HG02970 (cell line): ENCODE results near the gene AGO3.
A peak's percentile ranks its signal among the peaks of the same experiment; 100 is the strongest.
"Not testable (repeated sequence)": the region's sequence is repeated elsewhere in the genome, so short reads cannot be mapped to it uniquely, and the experiment has no call there.

Source experiments
- ATAC-seq: cut with Tn5 transposase; IDR thresholded peaks from one replicate; pipeline ENCODE4 v1.9.1; 2021; ENCODE audit warnings: mild to moderate bottlenecking, moderate library complexity, moderate number of reproducible peaks; ENCODE audit not compliant: unreplicated experiment, low FRiP score

Gene AGO3

DNA sequence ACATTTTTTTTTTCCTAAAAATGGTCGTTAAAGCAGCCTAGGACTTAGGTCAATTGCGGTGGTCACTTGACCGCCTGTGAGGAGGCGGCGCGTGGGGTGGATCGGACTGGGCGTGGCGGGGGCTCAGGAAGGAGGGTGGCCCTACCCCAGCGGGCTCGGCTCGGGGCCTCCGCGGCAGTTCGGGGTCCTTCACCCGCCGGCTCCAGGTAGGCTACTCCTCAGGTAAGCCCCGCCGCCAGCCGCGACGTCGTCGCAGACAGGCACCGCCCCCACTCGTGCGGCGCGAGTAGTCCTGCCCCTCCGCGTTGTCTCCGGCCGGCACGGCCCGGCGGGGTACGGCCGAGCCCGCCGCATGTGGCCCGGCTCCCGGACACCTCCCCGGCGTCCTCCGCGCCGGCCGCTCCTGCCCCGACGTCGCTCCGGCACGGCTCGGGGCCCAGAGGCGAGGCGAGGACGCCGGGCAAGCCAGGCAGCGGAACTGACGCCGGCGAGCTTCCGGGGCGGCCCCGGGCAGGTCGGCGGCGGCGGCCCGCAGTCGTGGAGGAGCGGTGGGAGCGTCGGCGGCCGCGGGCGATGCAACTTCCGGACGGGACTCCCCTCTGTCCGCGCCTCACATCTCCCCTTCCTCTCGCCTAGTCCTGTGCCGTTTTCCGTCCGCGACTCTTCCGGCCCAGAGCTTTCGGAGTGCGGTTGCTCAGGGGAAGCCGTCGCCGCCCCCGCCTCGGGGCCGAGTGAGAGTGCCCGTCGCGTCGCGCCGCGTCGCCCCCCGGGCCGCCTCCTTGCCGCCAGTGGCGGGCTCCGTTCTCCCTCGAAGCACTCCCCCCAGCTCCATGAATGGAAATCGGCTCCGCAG lies at the start of gene AGO3:
AGO3 (plus strand) TSS at position 513 of the 853 bp plus-strand sequence; CDS start at position 835, 322 bp downstream.
- peak; percentile 79 for ATAC-seq

DNA sequence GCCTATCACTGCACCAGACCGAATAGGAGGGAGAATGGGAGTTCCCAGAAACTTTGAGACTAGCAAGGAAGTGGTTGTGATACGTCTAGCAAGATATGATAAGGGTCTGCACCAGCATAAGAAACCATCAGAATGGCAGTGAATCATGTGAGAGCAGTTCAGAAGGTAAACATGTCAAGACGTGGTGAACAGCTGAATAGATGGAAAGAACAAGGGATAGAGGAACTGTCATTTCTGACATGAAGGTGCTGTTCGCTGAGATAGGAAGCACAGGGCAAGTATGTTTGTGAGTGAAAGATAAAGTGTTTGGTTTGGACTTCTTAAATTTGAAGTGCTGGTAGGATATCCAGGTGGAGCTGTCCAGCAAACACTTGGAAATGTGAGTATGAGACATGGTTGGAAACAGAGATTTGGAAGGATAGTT lies 49.0 kb upstream of the AGO3 start:
- ATAC-seq, result no peak

DNA sequence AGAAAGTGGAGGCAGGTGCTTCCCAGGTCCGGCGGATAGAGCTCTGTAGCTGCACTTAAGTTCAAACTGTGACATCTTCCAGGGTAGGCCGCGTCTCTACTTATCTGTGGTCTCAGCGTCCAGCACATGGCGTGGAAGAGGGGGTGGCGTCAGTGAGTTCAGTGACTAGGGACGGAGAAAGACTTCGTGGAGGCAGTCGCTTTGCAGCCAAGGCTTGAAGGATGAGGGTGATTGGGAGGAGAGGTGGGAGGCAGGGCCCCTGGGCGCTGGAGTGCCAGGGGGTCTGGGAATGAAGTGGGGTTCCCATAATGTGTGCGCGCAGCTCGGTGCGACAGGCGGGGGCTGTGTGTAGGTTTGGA lies 48.3 kb upstream of the AGO3 start:
- ATAC-seq, result no peak

DNA sequence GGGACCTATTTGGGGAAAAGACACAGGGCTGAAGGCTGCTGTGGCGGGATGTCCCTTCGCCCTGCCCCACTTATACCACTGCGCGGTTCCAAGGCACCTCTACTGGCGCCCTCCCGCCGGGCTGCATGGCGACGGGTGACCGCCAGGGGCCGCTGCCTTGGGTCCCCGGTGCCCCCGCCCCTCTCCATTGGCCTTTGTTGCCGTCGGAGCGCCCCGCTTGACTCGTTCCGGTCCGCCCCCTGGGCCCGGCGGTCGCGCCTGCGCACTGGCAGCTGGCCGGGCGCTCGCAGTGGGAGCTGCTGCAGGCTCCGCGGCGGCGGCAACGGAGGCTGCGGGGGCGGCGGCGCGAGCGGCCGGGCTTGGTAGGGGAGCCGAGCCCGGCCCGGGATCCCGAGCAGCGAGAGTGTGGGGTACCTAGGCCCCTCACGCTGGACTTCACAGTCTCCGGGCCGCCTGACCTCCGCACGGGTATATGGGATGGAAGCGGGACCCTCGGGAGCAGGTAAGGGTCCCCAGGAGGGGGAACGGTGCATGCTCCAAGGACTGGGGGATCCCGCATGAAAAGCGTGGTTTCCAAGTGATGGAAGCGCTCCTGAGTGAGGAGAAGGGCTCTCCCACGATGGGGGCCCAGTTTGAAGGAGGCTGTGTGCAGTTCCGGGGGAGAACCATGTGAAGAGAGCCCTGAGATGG lies 47.8 kb upstream of the AGO3 start, which contains the start of gene AGO1:
AGO1 (plus strand) TSS at position 265 of the 690 bp plus-strand sequence; CDS start at position 478, 213 bp downstream.
- ATAC-seq, result peak; percentile 87

DNA sequence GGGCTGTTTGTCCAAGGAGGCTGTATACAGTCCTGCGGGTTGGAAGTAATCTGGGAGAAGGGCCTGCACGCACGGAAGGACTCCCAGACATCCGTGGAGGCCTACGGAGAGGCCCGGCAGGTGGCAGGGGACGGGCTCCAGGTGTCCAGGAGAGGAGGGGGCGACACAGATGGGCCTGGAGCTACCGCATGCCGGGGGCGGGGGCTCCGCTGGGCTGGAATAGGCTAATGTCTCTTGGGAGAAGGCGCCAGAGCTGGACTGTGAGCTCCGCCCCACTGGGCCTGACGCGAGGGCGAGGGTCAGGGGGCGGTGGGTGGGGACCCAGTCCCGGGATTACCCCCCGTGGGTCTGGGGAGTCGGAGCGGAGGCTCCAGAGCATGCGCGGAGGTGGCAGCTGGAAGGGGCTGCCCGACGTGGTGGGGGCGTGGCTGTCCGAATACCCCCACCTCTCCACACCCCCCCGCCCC lies 47.2 kb upstream of the AGO3 start:
- ATAC-seq, result no peak

DNA sequence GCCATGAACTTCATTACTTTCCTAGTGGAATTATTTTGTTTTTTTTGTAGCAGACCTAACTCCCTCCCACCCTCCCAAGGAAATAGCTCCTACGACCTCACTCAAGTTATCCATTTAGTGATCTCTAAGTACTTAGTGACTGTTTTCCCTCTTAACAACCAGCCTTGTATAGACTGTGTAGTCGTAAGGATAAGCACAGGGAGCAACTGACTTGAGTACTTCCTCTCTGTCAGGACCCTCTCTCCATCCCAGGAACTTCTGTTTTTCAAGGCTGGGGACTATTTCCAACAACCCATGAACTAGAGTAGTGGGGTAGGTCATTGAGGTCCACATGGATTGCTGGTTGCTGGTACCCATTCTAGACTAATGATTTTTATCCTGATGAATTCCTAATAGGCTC lies 46.0 kb upstream of the AGO3 start:
- no peak for ATAC-seq

DNA sequence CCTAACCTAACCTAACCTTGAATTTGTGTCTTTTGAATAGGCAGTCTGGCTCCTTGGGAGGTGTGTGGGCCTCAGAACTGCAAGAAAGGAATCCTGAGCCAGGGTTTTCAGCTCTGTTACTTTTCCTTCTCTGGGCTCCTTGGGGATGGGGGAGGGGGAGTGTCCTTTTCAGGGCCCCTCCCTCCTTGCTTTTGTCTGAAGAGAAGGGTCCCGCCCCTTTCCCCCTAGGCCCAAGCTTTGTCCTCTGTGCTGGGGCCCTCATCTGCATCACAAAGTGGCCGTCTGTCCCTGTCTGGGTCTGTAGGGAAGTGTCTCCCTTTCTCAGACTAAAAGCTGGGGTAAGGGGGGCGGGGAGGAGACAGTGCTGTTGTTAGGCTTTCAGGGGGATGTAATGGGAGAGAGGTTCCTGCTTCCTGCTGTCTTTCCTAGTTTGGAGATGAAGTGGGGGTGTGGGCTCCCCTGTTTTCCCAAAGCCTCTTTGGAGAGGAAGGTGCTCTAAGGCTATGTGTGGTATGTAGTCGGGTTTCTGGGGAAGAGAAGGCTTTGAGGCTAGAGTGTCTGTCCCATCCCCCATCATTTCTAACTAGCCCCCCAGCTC lies 44.8 kb upstream of the AGO3 start:
- ATAC-seq, result no peak

DNA sequence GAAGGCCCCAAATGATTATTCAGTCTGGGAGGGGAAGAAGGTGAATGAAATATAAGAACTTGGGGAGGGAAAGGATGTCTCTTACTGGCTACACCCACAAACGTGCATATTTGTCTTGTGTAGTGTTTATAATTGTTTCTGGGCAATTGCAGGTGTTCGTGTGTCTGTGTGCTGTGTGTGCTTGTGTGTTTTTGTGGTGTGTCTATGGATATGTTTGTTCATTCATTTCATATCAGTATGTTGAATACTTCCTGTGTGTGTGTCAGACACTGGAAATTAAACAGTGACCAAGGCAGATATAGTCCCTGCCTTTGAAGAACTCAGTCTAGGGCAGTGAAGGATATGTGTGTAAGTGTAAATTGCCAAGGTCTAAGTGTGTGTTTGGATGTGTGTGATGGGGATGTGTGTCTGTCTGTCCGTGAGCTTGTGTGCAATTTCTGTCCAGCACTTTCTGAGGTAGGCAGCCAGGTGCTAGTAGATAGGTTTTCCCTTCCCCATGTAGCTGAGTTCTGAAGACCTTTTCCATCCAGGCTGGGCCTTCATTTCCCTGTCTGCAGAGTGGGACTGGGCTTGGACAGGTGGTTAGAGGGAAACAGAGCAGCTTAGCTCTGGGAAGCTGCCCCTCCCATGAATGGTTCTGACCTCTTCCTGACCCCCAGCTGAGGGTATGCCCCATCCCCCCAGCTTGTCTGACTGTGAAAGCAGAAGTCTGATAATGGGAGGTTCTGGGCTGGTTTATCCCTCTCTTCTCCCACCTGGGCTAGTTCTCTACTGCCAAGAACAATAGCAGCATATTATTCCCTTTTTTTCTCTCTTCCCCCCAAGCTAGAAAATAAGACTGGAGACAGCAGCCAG lies 44.1 kb upstream of the AGO3 start:
- no peak for ATAC-seq

DNA sequence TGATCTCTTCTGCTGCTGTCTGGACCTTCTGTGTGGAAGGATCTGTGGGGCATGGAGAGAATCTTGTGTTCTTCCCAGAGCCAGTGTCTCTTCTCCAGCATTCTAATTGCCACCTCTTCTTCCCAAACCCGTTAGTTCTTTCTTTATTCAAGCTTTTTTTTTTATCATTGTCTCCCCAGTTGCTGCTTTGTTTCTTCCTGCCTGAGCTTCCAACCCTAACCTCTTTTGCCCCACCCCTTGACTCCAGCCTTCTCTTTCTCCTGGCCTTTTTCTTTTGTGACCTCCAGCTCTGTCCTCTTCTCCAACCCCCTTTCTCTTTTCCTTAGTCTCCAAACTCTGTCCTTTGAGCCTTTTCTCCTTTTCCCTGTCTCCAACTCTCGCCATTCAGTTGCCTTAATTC lies 43.4 kb upstream of the AGO3 start:
- no peak for ATAC-seq

DNA sequence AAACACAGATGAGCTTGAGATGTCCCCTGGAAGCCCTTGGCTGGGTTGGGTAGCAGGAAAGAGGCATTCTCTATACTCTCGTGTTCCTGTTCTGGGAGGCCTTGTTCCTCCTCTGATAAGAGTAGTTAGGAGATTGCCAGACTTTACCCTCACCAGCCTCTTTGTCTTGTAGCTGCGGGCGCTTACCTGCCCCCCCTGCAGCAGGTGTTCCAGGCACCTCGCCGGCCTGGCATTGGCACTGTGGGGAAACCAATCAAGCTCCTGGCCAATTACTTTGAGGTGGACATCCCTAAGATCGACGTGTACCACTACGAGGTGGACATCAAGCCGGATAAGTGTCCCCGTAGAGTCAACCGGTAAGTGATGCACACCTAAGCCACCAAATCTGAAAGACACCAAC lies 42.6 kb upstream of the AGO3 start:
- no peak for ATAC-seq

DNA sequence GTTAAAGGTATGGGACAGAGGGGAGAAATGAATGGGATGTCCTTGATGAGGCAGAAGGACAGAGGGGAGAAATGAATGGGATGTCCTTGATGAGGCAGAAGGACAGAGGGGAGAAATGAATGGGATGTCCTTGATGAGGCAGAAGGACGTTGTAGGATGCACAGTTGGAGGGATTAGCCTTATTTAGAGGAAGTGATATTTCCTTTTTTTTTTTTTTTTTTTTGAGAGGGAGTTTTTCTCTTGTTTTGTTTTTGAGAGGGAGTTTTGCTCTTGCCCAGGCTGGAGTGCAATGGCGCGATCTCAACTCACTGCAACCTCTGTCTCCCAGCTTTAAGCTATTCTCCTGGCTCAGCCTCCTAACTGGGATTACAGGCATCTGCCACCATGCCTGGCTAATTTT lies 41.9 kb upstream of the AGO3 start:
- ATAC-seq, result not testable (repeated sequence)

DNA sequence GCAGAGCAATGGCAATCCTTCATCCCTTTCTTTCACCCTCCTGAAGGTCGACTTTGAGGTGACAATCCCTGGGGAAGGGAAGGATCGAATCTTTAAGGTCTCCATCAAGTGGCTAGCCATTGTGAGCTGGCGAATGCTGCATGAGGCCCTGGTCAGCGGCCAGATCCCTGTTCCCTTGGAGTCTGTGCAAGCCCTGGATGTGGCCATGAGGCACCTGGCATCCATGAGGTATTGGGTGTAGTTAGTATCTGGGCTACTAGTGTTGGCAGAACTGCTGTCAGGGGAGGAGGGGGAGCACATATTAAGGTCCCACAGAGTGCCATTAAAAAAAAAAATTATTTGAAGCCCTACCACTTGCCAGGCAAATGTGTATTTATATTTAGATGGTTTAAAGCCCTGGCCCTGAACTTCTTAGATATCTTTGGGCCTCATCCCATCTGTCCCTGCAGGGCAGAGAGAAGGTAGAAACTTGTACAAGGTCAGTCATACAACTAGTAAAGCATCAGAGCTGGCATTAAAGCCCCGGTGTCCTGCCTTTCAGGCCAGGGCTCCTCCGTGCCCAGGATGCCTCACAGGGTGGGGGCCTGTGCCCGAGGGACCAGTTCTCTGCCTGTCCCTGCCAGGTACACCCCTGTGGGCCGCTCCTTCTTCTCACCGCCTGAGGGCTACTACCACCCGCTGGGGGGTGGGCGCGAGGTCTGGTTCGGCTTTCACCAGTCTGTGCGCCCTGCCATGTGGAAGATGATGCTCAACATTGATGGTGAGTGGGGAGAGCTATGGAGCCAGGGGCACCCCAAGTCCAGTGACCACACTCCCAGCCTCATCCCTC lies 37.6 kb upstream of the AGO3 start:
- ATAC-seq, result no peak

DNA sequence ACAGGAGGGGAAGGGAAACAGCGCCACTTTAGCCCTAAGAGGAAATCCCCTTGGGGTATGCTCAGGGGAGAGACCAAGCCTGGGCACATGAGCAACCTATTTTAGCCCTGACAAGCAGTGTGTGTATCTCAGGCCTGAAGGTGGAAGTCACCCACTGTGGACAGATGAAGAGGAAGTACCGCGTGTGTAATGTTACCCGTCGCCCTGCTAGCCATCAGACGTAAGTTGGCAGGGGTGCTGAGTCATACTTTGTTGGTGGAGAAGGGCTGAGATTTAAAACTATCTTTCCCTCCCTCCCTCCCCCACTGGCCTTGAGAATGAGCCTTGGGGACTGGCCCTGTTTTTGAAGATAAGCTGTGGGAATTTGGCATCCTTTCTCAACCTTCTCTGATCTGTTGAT lies 36.7 kb upstream of the AGO3 start:
- ATAC-seq, result no peak

DNA sequence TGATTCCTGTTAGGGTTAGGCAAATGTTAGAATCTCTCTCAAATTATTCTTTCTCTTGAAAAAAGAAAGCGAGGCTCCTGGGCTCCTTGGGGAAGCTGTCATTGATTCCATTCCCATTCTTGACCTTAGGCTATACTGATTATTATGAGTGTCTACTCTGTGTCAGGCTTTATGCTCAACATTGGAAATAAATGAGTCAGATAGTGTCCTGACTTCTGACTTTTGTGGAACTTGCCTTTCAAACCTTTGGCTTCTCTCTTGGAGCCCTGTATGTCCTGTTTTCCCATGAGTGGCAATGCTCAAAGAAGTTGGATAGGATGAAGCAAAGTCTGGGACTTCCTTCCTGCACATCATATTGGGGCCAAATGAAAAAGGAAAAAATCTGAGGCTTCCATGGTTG lies 36.2 kb upstream of the AGO3 start:
- no peak for ATAC-seq

DNA sequence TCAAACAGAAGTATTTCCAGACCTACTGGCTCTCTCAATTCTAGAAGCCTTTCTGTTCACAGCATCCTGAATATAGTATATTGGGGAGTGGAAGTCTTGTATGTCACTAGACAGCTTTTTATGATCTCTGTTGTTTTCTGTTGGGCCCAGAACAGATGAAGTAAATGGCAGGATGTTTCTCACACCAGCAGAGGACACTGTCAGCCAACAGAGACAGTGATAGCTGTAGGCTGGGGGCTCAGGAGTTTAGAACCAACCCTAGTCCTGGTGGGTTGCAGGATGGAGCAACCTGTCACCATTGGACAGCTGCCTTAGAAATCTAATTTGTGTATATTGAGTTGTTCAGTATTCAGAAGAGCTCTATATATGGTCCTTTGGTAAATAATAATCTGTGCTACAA lies 31.0 kb upstream of the AGO3 start:
- ATAC-seq, result no peak

DNA sequence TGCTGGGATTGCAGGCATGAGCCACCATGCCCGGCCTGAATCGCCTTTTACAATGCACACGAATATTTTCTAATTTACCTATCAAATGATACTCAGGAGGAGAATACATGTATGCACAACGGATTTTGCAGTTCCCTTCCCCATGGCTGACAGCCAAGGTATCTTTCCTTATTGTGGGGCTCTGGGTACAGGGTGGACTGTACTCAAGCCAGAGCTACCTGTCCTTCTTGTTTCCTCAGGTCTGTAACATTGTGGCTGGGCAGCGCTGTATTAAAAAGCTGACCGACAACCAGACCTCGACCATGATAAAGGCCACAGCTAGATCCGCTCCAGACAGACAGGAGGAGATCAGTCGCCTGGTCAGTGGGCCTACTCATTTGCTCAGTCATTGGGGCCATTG lies 29.7 kb upstream of the AGO3 start:
- ATAC-seq, result no peak

DNA sequence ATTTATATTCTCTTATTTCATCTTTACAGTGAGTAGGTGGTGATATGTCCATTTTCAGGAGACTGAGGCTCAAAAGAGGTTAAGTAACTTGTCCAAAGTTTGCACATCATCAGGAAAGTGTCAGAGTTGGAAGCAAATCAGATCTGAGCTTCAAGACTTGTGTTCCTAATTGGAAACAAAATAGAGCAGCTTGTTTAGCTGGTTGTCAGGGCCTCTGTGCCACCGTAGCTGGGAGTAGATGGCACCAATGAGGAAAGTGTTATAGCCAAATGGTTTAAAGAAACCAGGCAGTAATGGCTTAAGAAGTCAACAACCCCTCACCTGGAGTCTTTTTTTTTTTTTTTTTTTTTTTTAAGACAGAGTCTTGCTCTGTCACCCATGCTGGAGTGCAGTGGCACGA lies 28.2 kb upstream of the AGO3 start:
- no peak for ATAC-seq

DNA sequence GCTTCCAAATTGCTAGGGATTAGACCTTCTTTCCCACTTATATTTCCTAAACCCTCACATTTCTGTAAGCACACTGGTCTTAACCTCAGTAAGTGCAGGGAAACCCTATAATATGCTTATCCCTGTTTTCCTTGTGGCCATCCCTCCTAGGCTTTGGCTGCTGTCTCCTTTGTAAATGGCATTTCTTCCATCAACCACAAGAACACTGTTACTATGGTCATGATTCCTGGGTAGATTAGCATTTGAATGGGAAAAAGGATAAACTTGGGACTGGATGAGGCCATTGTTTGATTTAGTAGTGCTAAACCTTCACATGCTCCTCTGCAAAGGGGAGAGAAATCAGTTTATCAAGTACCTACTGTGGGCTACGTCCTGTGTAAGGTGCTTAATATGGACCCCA lies 16.2 kb upstream of the AGO3 start:
- ATAC-seq, result no peak

DNA sequence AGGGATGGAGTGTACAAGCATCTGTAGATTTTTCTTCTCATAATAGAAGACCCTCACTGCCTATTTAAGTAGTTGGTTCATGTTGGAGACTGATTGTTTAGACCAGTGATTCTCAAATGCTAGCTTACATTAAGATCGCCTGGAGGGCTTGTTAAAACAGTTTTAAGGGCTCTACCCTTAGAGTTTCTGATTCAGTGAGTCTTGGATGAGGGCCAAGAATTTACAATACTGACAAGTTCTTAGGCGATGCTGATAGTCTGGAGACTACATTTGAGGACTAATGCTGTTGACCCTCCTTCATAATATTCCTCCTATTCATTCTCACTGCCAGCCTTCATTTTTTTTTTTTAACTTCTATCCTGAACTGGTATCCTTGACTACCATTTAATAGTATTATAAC lies 15.2 kb upstream of the AGO3 start:
- no peak for ATAC-seq

DNA sequence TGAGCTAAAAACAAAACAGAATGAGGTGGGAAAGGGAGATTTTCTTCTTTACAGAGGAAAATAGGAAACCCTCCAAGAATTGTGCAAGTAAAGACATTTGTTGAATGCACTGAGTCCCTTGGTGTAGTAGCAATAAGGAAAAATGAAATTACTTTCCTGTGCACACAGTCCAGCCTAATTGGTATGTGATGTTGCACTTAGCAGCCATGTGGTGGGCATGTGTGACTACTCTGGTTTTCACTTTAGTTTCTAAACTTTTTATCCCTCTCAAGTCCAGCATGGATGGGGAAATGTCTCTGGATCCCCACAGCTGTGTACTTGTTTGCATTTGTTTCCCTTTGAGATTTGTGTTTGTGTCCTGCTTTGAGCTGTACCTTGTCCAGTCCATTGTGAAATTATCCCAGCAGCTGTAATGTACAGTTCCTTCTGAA lies 7.1 kb upstream of the AGO3 start:
- no peak for ATAC-seq
